Measurements from ENCODE around the gene PKD1.

Gene PKD1

GRCh38 chr16:2165861-2166260, 30.2 kb upstream of the PKD1 start:
- no peaks in the 10 kb centered on the region for H3K9me3 ChIP-seq (ENCODE audit: low read depth, low read length)
- H3K4me3 ChIP-seq = no peak overlapping the region
- DNase-seq (ENCODE audit: low read depth, low spot score) = no peak
- TF ChIP-seq POLR2AphosphoS5 (IDR thresholded peaks at IDR 0.05; ENCODE audit: borderline replicate concordance, low read depth, low read length) = no peak
- no peak for TF ChIP-seq EZH2 (IDR thresholded peaks at IDR 0.05)
- TF ChIP-seq FOXP2 (optimal IDR thresholded peaks at IDR 0.05; ENCODE audit: control extremely low read depth, extremely low read length, insufficient read depth) = no peak
- H3K36me3 ChIP-seq (ENCODE audit: insufficient read depth, low read length) = peaks cover 17% of the 10 kb centered on the region; the same call in 1 of the 2 replicates
- no peak overlapping the region for H3K9ac ChIP-seq (ENCODE audit: insufficient read length)
- no peak overlapping the region for H3K27ac ChIP-seq

GRCh38 chr16:2163211-2163881, 27.6 kb upstream of the PKD1 start:
- peaks cover 17% of the 10 kb centered on the region; the same call in 1 of the 2 replicates for H3K36me3 ChIP-seq (ENCODE audit: insufficient read depth, low read length)
- H3K4me3 ChIP-seq = no peak overlapping the region
- H3K9ac ChIP-seq (ENCODE audit: insufficient read length) = no peak overlapping the region
- no peaks in the 10 kb centered on the region for H3K9me3 ChIP-seq (ENCODE audit: low read depth, low read length)
- H3K27ac ChIP-seq = no peak overlapping the region
- DNase-seq (ENCODE audit: low read depth, low spot score) = no peak
- TF ChIP-seq POLR2AphosphoS5 (IDR thresholded peaks at IDR 0.05; ENCODE audit: borderline replicate concordance, low read depth, low read length) (no peak), FOXP2 (optimal IDR thresholded peaks at IDR 0.05; ENCODE audit: control extremely low read depth, extremely low read length, insufficient read depth) (no peak), EZH2 (IDR thresholded peaks at IDR 0.05) (no peak)

DNA sequence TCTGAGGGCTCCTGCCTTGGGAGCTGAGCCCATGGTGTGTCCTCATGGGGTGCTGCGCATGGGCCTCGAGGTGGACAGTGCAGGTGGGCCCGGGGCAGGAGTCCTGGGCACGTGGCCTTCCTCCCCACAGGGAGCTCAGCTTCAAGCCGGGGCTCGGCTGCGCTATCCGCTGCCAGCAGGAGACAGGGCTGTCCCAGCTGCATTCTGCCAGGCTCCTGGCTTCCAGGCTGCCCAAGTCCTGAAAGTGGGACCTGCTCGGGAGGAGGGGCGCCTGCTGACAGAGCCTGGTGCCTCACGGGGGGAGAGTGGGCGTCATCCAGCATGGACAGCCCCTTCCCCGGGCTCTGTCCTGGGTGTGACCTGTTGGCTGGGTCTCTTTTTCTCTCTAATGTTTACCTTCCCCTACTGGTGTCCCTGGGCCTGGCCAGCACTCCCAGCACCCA, 27.0 kb upstream of the PKD1 start:
- H3K9me3 ChIP-seq (ENCODE audit: low read depth, low read length) = no peaks in the 10 kb centered on the region
- DNase-seq (ENCODE audit: low read depth, low spot score) = no peak
- no peak overlapping the region for H3K4me3 ChIP-seq
- no peak overlapping the region for H3K27ac ChIP-seq
- TF ChIP-seq POLR2AphosphoS5 (IDR thresholded peaks at IDR 0.05; ENCODE audit: borderline replicate concordance, low read depth, low read length) (no peak), EZH2 (IDR thresholded peaks at IDR 0.05) (no peak)
- no peak overlapping the region for H3K9ac ChIP-seq (ENCODE audit: insufficient read length)
- H3K36me3 ChIP-seq (ENCODE audit: insufficient read depth, low read length) = peaks cover 11% of the 10 kb centered on the region; the same call in 1 of the 2 replicates

- no peak overlapping the region for H3K4me3 ChIP-seq
- peaks cover 11% of the 10 kb centered on the region; the same call in 1 of the 2 replicates for H3K36me3 ChIP-seq (ENCODE audit: insufficient read depth, low read length)
- H3K9me3 ChIP-seq (ENCODE audit: low read depth, low read length) = no peaks in the 10 kb centered on the region
- DNase-seq (ENCODE audit: low read depth, low spot score) = no peak
- no peak overlapping the region for H3K27ac ChIP-seq
- TF ChIP-seq EZH2 (IDR thresholded peaks at IDR 0.05) (no peak), POLR2AphosphoS5 (IDR thresholded peaks at IDR 0.05; ENCODE audit: borderline replicate concordance, low read depth, low read length) (no peak), FOXP2 (optimal IDR thresholded peaks at IDR 0.05; ENCODE audit: control extremely low read depth, extremely low read length, insufficient read depth) (no peak)
- H3K9ac ChIP-seq (ENCODE audit: insufficient read length) = no peak overlapping the region
These were observed 26.2 kb upstream of the PKD1 start for GRCh38 chr16:2161911-2162310.

DNA sequence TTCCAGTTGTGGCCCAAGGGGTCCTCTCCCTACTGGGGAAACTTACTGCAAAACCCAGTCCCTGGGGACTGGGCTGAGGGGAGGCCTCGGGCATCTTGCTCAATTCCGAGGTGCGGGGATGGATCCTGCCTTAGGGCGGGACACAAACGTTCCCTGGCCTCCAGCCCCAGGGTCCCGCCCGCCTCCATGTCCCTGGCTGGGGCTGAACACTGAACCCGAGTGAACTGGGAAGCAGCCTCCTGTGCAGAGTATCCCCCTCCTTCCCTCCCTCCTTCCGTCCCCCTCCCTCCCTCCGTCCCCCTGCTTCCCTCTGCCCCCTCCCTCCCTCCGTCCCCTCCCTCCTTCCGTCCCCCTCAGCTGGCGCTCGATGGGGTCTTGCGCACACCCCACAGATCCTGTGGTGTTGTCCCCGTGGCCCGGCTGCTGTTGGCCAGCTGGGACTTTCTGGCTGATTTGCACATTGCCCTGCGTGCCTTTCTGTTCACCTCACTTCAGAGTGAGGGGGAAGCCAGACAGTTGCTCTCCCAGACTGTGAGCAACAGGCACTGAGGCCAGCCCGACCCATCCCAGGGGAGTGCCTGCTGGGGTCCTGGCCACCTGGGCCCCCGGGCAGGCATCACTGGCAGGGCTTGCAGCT, 25.3 kb upstream of the PKD1 start:
- Histone ChIP-seq H3K36me3 (ENCODE audit: insufficient read depth, low read length) (peaks cover 11% of the 10 kb centered on the region; the same call in 1 of the 2 replicates), H3K9me3 (ENCODE audit: low read depth, low read length) (no peaks in the 10 kb centered on the region)

GRCh38 chr16:2159175-2159838, 23.6 kb upstream of the PKD1 start:
- no peak overlapping the region for H3K27ac ChIP-seq
- H3K9me3 ChIP-seq (ENCODE audit: low read depth, low read length) = no peaks in the 10 kb centered on the region
- no peak for DNase-seq (ENCODE audit: low read depth, low spot score)
- peaks cover 13% of the 10 kb centered on the region for H3K36me3 ChIP-seq (ENCODE audit: insufficient read depth, low read length)
- TF ChIP-seq EZH2 (IDR thresholded peaks at IDR 0.05) (no peak), POLR2AphosphoS5 (IDR thresholded peaks at IDR 0.05; ENCODE audit: borderline replicate concordance, low read depth, low read length) (no peak), FOXP2 (optimal IDR thresholded peaks at IDR 0.05; ENCODE audit: control extremely low read depth, extremely low read length, insufficient read depth) (no peak)
- H3K4me3 ChIP-seq = no peak overlapping the region
- H3K9ac ChIP-seq (ENCODE audit: insufficient read length) = no peak overlapping the region

More for the DNA sequence above, 25.3 kb upstream of the PKD1 start:
- Histone ChIP-seq H3K9ac (ENCODE audit: insufficient read length) (no peak overlapping the region), H3K4me3 (no peak overlapping the region), H3K27ac (no peak overlapping the region)
- TF ChIP-seq POLR2AphosphoS5 (IDR thresholded peaks at IDR 0.05; ENCODE audit: borderline replicate concordance, low read depth, low read length) (no peak), FOXP2 (optimal IDR thresholded peaks at IDR 0.05; ENCODE audit: control extremely low read depth, extremely low read length, insufficient read depth) (no peak), EZH2 (IDR thresholded peaks at IDR 0.05) (no peak)
- no peak for DNase-seq (ENCODE audit: low read depth, low spot score)

GRCh38 chr16:2158262-2158638, 22.6 kb upstream of the PKD1 start:
- Histone ChIP-seq H3K4me3 (no peak overlapping the region), H3K36me3 (ENCODE audit: insufficient read depth, low read length) (peaks cover 19% of the 10 kb centered on the region), H3K27ac (no peak overlapping the region), H3K9me3 (ENCODE audit: low read depth, low read length) (no peaks in the 10 kb centered on the region), H3K9ac (ENCODE audit: insufficient read length) (no peak overlapping the region)
- DNase-seq (ENCODE audit: low read depth, low spot score) = no peak
- TF ChIP-seq FOXP2 (optimal IDR thresholded peaks at IDR 0.05; ENCODE audit: control extremely low read depth, extremely low read length, insufficient read depth) (no peak), POLR2AphosphoS5 (IDR thresholded peaks at IDR 0.05; ENCODE audit: borderline replicate concordance, low read depth, low read length) (no peak), EZH2 (IDR thresholded peaks at IDR 0.05) (no peak)

- Histone ChIP-seq H3K27ac (no peak overlapping the region), H3K9ac (ENCODE audit: insufficient read length) (peak overlapping the region; percentile 59), H3K9me3 (ENCODE audit: low read depth, low read length) (no peaks in the 10 kb centered on the region), H3K4me3 (peak overlapping the region; percentile 91; the same call in 1 of the 2 replicates), H3K36me3 (ENCODE audit: insufficient read depth, low read length) (peaks cover 23% of the 10 kb centered on the region)
- no peak for TF ChIP-seq POLR2AphosphoS5 (IDR thresholded peaks at IDR 0.05; ENCODE audit: borderline replicate concordance, low read depth, low read length)
- TF ChIP-seq FOXP2 (optimal IDR thresholded peaks at IDR 0.05; ENCODE audit: control extremely low read depth, extremely low read length, insufficient read depth) = no peak
- TF ChIP-seq EZH2 (IDR thresholded peaks at IDR 0.05) = no peak
- DNase-seq (ENCODE audit: low read depth, low spot score) = no peak
These were observed 22.0 kb upstream of the PKD1 start for GRCh38 chr16:2157480-2158261.
